Progenitor cell of endocrine pancreas (in vitro differentiated cells): Measurements from ENCODE around the gene DOCK8. TPM values are rescaled to one million over a fixed set of nuclear protein-coding genes. Genes with fewer than 3 reads are reported as not detected.

Experiments
- DNase-seq: peaks from one replicate; pipeline ENCODE4 v3.0.0; 2021; ENCODE audit warnings: low spot score; ENCODE audit not compliant: unreplicated experiment
- H3K27ac Mint-ChIP-seq: 2 replicates; pipeline ENCODE4 v1.8.0; 2021; ENCODE audit warnings: mild to moderate bottlenecking, moderate library complexity, mixed read lengths
- H3K27me3 Mint-ChIP-seq: 2 replicates; pipeline ENCODE4 v1.8.0; 2021; ENCODE audit warnings: mixed read lengths
- H3K36me3 Mint-ChIP-seq: 2 replicates; pipeline ENCODE4 v1.8.0; 2022; ENCODE audit warnings: mixed read lengths; ENCODE audit not compliant: insufficient read depth
- H3K4me1 Mint-ChIP-seq: 2 replicates; pipeline ENCODE4 v1.8.0; 2021; ENCODE audit warnings: low read depth, mixed read lengths
- H3K4me3 Mint-ChIP-seq: 2 replicates; pipeline ENCODE4 v1.8.0; 2021; ENCODE audit warnings: low read depth, mild to moderate bottlenecking, moderate library complexity, mixed read lengths
- H3K9me3 Mint-ChIP-seq: 2 replicates; pipeline ENCODE4 v1.8.0; 2021; ENCODE audit warnings: low read depth, mixed read lengths
- CTCF ChIP-seq: fragments of 200-600 bp; sonication (generic); IDR thresholded peaks from one replicate; pipeline ENCODE4 v1.5.0; 2021; ENCODE audit warnings: antibody characterized with exemption, mild to moderate bottlenecking; ENCODE audit not compliant: unreplicated experiment
- total RNA-seq: library from RNA; stranded (reverse); gene quantifications from 2 replicates; pipeline ENCODE4 v1.2.1, GENCODE V29; 2021

DOCK8 gene
- total RNA-seq, 1 donor from 2014 or later, result 8.3 TPM

- Mint-ChIP-seq H3K9me3 (no peaks in the 10 kb centered on the region), H3K4me1 (peaks cover 7% of the 10 kb centered on the region), H3K4me3 (no peak overlapping the region), H3K27me3 (no peaks in the 10 kb centered on the region), H3K36me3 (no peaks in the 10 kb centered on the region), H3K27ac (no peak overlapping the region)
- DNase-seq, result no peak
- no peak for TF ChIP-seq CTCF
These were observed 179.8 kb downstream of the DOCK8 start for GRCh38 chr9:394347-395052.

- no peak for DNase-seq
- Mint-ChIP-seq H3K27ac (peak overlapping the region; percentile 52), H3K4me3 (no peak overlapping the region), H3K4me1 (peaks cover 7% of the 10 kb centered on the region), H3K9me3 (no peaks in the 10 kb centered on the region), H3K36me3 (no peaks in the 10 kb centered on the region), H3K27me3 (no peaks in the 10 kb centered on the region)
- TF ChIP-seq CTCF, result no peak
These were observed 181.7 kb downstream of the DOCK8 start for GRCh38 chr9:396396-396795.

- Mint-ChIP-seq H3K27me3 (no peaks in the 10 kb centered on the region), H3K4me1 (peaks cover 5% of the 10 kb centered on the region), H3K36me3 (no peaks in the 10 kb centered on the region), H3K9me3 (no peaks in the 10 kb centered on the region), H3K4me3 (no peak overlapping the region), H3K27ac (no peak overlapping the region)
- no peak for TF ChIP-seq CTCF
- DNase-seq, result no peak
These were observed 183.4 kb downstream of the DOCK8 start for GRCh38 chr9:398085-398484.

- Mint-ChIP-seq H3K27ac (no peak overlapping the region), H3K4me1 (peaks cover 13% of the 10 kb centered on the region), H3K36me3 (no peaks in the 10 kb centered on the region), H3K4me3 (no peak overlapping the region), H3K27me3 (no peaks in the 10 kb centered on the region), H3K9me3 (no peaks in the 10 kb centered on the region)
- DNase-seq, result no peak
- no peak for TF ChIP-seq CTCF
These were observed 186.6 kb downstream of the DOCK8 start for GRCh38 chr9:401223-401622.

- no peak overlapping the region for H3K4me3 Mint-ChIP-seq
- TF ChIP-seq CTCF, result no peak
These were observed 189.6 kb downstream of the DOCK8 start for GRCh38 chr9:404234-404633.

More at GRCh38 chr9:404234-404633, 189.6 kb downstream of the DOCK8 start:
- Mint-ChIP-seq H3K27ac (peak overlapping the region; percentile 1), H3K27me3 (no peaks in the 10 kb centered on the region), H3K4me1 (peaks cover 8% of the 10 kb centered on the region), H3K9me3 (no peaks in the 10 kb centered on the region), H3K36me3 (no peaks in the 10 kb centered on the region)
- DNase-seq, result no peak
